Measurements from ENCODE around the gene CFAP77. TPM values are rescaled to one million over a fixed set of nuclear protein-coding genes. Genes with fewer than 3 reads are reported as not detected.
A peak's percentile ranks its signal among the peaks of the same experiment; 100 is the strongest.

CFAP77 gene
- polyA plus RNA-seq, 3 donors, result not detected

DNA sequence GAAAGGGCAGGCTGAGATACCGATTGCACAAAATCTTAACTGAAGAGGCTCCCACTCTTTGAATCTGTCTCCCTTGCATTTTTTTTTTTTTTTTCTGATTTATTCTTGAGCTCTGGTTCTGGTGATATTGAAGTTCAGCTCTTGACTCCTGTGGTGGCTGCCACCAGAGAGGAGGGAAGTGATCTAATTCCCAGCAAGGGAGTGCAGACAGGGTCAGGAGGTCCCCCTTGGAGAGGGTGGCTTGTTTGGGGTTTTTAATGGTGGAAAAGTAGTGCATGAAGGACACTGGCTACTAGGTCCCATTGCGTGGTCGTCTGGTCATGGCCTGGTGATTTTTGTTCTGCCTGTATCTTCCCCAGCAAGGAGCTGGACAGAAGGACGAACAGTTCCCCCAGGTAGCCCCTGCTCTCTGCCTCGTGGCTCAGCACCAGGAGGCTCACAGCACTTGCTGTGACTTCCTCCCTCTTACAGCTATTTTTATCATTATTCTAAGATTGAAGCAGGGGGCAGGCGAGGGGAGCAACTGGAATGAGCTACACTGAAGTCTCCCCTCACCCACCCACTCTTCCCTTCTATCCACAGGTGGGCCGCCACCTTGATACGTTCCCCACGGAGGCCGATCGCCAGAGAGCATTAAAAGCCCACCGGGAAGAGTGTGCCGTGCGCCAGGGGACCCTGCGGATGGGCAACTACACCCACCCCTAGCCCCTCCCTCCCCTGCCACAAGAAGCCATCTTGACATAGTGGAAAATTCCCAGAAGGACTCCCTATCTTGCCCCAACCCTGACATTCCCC, 162.0 kb downstream of the CFAP77 start:
- H3K79me2 ChIP-seq (ENCODE audit: insufficient read depth, low read length), result no peaks in the 10 kb centered on the region
- H3K9ac ChIP-seq (ENCODE audit: insufficient read depth, low read length, poor library complexity, severe bottlenecking), result no peak overlapping the region
- H3K4me2 ChIP-seq (replicated peaks; ENCODE audit: extremely low read depth, low read length, poor library complexity, severe bottlenecking), result no peak overlapping the region
- Mint-ChIP-seq H3K36me3 (no peaks in the 10 kb centered on the region), H3K4me3 (peak overlapping the region in 1 of 2 donors; percentile 1), H3K27ac (no peak overlapping the region), H3K4me1 (no peaks in the 10 kb centered on the region), H3K9me3 (peaks cover 0 to 1% (median 0%) of the 10 kb centered on the region in 7 donors), H3K27me3 (ENCODE audit: low read depth in 3 of 3) (peaks cover 26 to 40% (median 38%) of the 10 kb centered on the region in 3 donors)
- H2AFZ ChIP-seq (ENCODE audit: insufficient read depth, low read depth, low read length, poor library complexity, severe bottlenecking), result no peak overlapping the region
- no peak for DNase-seq
- H3K4me3 ChIP-seq (replicated peaks in 1 of 3; ENCODE audit: low read depth in 2 of 3, low read length in 3 of 3), result no peak overlapping the region
- no peaks in the 10 kb centered on the region for H3K36me3 ChIP-seq (replicated peaks in 1 of 2; ENCODE audit: control insufficient read depth in 1 of 2, insufficient read depth in 2 of 2, low read length in 2 of 2)
- H3K4me1 ChIP-seq (ENCODE audit: control insufficient read depth in 1 of 2, insufficient read depth in 2 of 2, low read length in 2 of 2), result no peaks in the 10 kb centered on the region
- H4K20me1 ChIP-seq (ENCODE audit: insufficient read depth, low read length), result no peaks in the 10 kb centered on the region
- no peak overlapping the region for H3K27ac ChIP-seq (ENCODE audit: low read depth in 1 of 2, low read length in 2 of 2)
- no peaks in the 10 kb centered on the region for H3K9me3 ChIP-seq (replicated peaks in 1 of 2; ENCODE audit: control insufficient read depth in 1 of 2, insufficient read depth in 1 of 2, low read length in 2 of 2)
- H3K27me3 ChIP-seq (ENCODE audit: control insufficient read depth in 2 of 2, insufficient read depth in 2 of 2, low read length in 2 of 2), result peaks cover 1 to 21% of the 10 kb centered on the region in 2 donors
- intact Hi-C loops (cut with micrococcal nuclease), result no loop called here
- 91% methylated on average over 12 of the region's 15 CpGs for WGBS (ENCODE audit: insufficient coverage)
- TF ChIP-seq CTCF (IDR thresholded peaks at IDR 0.05), result no peak

DNA sequence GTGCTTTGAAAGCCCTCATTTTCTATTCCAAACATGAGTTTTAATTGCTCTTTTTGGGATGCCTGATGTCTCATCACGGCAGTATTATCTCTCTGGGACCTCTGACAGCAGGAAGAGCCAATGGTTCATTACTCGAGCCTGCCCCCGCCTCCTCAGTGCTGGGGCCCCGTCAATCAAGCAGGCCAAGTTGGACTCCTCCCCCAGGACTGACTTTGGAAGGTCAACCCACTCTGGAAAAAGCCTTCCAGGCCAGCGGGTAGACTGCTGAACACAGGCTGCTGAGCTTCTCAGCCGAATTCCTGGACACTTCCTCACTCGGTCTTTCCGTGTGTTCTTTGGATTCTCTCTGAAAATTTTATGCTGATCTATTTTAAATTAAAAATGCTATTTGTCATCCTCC, 162.9 kb downstream of the CFAP77 start:
- no peak for TF ChIP-seq CTCF (IDR thresholded peaks at IDR 0.05)
- intact Hi-C loops (cut with micrococcal nuclease), result no loop called here
- Histone ChIP-seq H4K20me1 (ENCODE audit: insufficient read depth, low read length) (no peaks in the 10 kb centered on the region), H3K27ac (ENCODE audit: low read depth in 1 of 2, low read length in 2 of 2) (no peak overlapping the region), H2AFZ (ENCODE audit: insufficient read depth, low read depth, low read length, poor library complexity, severe bottlenecking) (no peak overlapping the region), H3K9me3 (replicated peaks in 1 of 2; ENCODE audit: control insufficient read depth in 1 of 2, insufficient read depth in 1 of 2, low read length in 2 of 2) (no peaks in the 10 kb centered on the region), H3K4me3 (replicated peaks in 1 of 3; ENCODE audit: low read depth in 2 of 3, low read length in 3 of 3) (no peak overlapping the region), H3K9ac (ENCODE audit: insufficient read depth, low read length, poor library complexity, severe bottlenecking) (no peak overlapping the region), H3K36me3 (replicated peaks in 1 of 2; ENCODE audit: control insufficient read depth in 1 of 2, insufficient read depth in 2 of 2, low read length in 2 of 2) (no peaks in the 10 kb centered on the region), H3K27me3 (ENCODE audit: control insufficient read depth in 2 of 2, insufficient read depth in 2 of 2, low read length in 2 of 2) (peaks cover 9 to 30% of the 10 kb centered on the region in 2 donors), H3K4me2 (replicated peaks; ENCODE audit: extremely low read depth, low read length, poor library complexity, severe bottlenecking) (no peak overlapping the region), H3K79me2 (ENCODE audit: insufficient read depth, low read length) (no peaks in the 10 kb centered on the region), H3K4me1 (ENCODE audit: control insufficient read depth in 1 of 2, insufficient read depth in 2 of 2, low read length in 2 of 2) (no peaks in the 10 kb centered on the region)
- Mint-ChIP-seq H3K27me3 (ENCODE audit: low read depth in 3 of 3) (peaks cover 36 to 49% (median 44%) of the 10 kb centered on the region in 3 donors), H3K9me3 (peaks cover 0 to 1% (median 0%) of the 10 kb centered on the region in 7 donors), H3K4me3 (no peak overlapping the region), H3K4me1 (no peaks in the 10 kb centered on the region), H3K27ac (no peak overlapping the region), H3K36me3 (no peaks in the 10 kb centered on the region)
- DNase-seq, result no peak
- 33% methylated on average over 4 of the region's 8 CpGs for WGBS (ENCODE audit: insufficient coverage)
